Brain pericyte (primary cell): ENCODE measurements around the gene C2orf80.
"Not testable (repeated sequence)": the region's sequence is repeated elsewhere in the genome, so short reads cannot be mapped to it uniquely, and the experiment has no call there.

Experiments used
- DNase-seq: peaks from one replicate; pipeline ENCODE4 v3.0.0-alpha.2; 2012; ENCODE audit warnings: low read depth, low spot score

C2orf80 gene

DNA sequence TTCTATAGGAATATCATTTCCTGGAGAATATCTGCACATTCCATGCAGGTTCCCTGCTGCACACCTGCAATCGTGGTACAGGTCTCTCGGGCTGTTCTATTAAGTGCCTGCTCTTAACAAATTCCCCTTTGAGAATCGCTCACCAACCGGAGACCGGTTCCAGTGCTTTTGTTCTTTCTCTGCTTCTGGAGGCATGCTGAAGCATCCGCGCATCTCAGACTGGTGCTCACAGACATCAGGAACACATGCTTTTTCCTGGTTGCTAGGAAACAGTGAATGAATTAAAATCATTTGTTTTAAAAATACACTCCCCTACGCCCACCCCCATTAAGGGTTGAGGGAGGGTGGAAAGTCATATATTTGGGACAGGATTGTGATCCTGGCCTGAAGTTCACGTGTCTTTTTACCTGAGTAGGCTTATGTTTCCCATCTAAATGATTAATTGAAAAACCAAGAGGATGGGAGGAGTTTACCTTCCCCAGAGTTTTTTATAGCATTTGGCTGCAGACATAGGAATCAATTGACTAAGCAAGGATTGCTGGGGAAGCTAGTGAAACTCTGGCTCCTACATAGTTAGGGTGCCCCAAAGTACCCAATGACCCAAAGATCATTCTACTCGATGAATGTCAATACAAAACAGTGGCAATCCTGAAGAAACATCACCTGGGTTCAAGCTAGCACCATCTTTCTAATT, at the start of gene C2orf80:
Gene C2orf80 (minus strand): TSS at position 221 of the 694 bp plus-strand sequence. CDS start 3,044 bp downstream, outside the sequence.
- DNase-seq: no peak

DNA sequence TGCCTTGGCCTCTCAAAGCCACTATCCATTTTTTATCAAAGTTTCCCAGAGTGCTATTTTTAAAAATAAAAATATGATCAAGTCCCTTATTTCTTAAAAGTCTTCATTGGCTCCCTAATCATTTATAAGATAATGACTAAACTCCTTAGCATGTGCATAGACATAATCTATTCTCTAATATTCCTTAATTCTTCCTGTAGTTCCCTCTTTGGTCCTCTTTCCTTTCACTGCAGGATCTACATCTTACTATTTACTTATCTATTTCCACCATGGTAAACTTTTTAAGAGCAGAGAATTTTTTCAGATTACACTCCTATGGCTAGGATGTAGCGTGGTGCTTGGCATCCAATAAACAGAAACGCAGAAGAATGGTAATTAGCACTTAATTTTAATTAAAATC, 46.0 kb upstream of the C2orf80 start:
- DNase-seq: no peak

DNA sequence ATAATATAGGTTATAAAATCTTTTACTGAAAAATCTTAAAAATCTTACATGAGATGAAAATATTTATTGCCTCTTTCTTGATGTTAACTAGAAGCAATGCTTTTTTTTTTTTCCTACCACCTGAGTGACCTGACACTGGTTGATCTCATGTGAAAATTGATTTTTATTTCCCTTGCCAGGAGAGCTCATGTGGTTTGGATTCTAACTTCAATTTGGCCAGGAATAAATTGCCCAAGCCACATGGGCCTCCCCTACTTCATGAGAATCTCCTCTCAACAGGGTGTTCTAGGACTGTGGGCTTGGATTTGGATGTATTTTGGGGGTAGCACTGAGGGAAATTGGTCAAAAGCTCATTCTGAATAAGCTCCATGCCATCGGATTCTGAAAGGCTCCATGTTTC, 45.0 kb upstream of the C2orf80 start:
- no peak for DNase-seq

DNA sequence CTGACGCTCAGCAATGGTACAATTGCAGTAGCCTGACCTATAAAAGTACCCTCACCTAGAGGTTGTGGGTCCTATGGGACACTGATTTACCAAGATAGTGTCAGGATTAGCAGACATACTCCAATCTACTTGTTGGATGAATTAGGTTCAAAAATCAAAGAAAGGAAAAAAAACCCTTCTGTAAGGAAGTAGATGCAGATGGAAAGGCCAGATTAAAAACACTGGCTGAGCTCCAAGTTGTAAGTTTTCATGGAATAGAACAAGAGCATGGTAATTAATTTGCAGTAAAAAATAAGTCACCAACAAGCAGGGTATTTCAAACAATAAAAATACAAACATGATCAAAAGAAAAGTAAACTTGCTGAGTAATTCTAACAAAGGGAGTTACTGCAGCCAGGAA, 38.6 kb upstream of the C2orf80 start:
- DNase-seq: no peak

DNA sequence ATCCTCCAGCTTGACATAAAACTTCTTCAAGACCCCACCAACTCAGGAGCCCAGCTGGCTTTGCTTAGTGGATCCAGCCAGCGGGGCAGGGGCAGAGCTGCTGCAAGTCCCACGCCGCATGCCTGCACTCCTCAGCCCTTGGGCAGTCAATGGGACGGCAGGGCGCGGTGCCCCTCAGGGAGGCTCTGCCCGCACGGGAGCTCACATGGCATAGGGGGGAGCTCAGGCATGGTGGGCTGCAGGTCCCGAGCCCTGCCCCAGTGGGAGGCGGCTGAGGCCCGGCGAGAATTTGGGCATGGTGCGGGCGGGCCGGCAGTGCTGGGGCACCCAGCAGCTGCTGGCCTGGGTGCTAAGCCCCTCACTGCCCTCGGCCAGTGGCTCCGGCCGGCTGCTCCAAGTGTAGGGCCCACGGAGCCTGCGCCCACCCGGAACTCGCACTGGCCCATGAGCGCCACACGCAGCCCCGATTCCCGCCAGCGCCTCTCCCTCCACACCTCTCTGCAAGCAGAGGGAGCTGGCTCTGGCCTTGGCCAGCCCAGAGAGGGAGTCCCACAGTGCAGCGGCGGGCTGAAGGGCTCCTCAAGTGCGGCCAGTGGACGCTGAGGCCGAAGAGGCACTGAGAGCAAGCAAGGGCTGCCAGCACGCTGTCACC, 37.9 kb upstream of the C2orf80 start:
- DNase-seq: no peak

DNA sequence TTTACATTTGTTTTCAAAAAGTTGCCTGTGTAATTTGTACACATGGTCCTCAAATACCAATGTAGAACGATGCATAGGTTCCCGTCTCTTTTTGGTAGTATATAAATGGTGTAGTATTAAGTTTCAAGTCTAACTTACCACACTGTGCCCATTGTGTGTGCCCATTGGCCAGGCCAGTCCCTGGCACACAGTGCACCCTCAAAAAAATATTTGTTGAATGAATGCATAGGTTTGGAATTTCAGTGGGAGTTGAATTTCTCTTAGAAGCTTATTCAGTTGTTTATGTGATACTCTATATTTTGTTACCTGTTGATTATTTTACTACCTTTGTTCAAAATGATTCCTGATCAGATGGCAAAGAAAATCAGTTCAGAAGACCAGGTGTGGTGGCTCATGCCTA, 35.0 kb upstream of the C2orf80 start:
- no peak for DNase-seq

DNA sequence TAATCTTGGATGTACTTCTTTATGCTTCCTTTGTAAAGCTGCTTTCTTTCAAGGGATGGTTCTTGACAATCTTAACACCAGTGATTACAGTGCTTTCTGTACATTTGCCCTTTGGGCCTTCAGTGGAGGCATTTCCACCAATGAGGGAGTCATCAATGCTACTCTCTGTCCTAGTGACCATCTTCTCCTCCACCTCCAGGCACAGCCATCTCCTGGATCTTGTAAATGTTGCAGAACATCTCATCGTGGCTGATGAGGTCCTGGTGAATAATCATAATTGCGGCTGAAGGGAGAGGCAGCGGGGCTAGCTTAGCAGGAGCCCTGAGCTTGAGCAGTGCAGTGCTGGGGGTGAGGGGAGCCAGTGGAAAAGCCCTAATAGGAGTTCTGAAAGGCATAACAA, 32.5 kb upstream of the C2orf80 start:
- no peak for DNase-seq

DNA sequence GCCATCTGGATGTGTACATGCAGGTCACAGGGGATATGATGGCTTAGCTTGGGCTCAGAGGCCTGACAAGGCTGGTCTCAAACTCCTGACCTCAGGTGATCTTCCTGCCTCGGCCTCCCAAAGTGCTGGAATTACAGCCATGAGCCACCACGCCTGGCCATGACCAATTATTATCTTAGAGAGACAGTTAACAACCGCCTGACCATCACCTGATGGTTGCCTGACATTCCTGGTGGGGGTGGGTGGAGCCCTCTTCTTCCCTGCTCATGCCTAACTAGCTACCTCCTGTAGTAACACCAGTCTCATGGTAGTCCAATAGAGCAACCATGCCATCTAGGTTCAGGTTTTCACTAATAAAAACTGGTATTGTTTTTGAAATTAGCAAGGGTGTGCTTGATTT, 32.0 kb upstream of the C2orf80 start:
- DNase-seq: not testable (repeated sequence)

DNA sequence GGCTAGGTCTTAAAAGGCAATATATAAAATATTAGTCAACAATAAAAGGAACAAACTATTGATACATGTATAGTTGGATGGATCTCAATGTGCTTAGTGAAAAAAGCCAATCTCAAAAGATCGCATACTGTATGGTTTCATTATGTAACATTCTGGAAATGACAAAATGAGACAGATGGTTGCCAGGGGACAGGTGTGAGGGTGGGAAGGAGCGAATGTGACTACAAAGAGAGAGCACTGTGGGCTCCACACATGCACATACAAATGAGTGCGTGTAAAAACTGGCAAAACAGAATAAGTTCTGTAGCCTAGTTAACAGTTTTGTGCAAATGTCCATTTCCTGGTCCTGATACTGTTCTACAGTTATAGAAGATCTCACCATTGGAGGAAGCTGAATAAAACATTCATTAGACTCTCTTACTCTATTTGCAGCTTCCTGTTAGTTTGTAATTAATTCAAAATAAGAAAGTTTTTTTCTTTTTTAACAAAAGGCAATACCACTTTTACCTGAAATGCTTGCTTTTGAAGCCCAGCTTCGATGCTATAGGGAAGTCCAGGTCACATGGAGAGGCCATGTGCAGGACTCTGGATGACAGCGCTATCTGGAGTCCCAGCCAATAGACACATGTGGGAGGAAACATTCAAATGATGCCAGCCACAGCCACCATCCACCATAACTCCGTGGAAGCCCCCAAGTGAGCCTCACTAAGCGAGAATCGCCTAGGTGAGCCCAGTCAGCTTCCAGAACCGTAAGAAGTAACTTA, 21.0 kb upstream of the C2orf80 start:
- no peak for DNase-seq

DNA sequence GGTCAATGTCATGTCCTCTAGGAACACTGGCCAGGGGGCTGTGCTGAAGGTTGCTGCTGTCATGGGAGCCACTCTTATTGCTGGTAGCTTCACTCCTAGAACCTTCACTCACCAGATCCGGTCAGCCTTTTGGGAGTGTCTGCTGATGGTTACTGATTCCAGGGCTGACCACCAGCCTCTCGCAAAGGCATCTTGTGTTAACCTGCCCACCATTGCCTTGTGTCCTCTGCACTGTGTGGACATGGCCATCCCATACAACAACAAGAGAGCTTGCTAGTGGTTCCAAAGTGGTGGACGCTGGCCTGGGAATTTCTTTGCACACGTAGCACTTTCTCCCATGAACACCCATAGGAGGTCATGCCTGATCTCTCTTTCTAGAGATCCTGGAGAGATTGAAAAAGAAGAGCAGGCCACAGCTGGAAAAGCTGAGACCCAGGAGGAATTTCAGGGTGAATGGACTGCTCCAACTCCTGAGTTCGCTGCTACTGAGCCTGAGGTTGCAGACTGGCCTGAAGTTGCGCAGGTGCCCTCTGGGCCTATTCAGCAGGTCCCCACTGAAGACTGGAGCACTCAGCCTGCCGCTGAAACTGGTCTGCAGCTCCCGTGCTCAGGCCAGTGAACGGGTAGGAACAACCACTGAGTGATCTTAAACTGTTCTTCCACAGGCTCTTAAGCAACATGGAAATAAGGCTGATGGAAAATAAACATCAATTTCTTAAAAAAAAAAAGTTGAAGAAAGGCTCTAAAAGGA, 18.7 kb upstream of the C2orf80 start:
- no peak for DNase-seq

DNA sequence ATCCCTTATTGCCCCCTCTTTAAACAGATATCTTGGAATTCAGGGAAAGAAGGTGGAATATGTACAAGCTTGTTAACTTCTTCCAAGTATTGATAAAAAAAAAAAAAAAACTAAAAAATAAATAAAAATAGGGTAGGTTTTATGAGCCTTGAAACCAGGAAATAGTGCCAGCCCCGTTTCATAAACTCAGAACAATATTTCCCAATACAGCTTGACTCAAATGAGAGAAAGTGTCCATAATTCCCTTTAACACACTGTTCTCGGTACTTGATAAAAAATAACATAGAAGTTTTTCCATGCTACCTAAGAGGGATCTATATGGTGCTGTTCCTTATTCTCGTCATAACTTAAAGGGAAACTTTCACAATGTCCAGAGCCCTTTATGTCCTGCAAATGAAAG, 17.9 kb upstream of the C2orf80 start:
- no peak for DNase-seq

DNA sequence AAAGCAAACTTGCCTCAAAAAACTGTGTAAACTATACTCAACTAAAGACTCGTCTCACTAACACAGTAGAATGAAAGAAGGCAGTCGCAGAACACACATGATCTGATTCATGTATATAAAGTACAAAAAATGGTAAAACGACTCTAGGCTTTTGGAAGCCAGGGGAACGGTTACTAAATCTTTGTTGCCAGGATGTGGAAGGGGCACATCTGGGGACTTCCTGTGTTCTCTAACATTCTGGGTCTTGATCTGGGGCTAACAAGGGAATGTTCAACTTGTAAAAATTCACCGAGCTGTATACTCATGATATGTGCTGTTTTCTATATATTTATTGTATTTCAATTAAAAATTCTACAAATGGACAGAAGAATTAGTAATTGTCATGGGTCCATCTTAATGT, 14.3 kb upstream of the C2orf80 start:
- no peak for DNase-seq

DNA sequence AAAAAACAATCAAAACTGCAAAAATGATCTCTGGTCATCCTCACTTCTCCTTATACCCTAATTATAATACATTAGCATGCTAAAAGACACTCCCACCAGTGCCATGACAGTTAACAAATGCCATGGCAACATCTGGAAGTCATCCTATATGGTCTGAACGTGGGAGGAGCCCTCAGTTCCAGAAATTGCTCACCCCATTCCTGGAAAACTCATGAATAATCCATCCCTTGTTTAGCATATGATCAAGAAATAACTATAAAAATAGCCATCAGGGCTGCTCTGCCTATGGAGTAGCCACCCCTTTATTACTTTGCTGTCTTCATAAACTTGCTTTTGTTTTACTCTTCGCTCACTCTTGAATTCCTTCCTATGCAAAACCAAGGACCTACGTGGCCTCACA, 5.7 kb upstream of the C2orf80 start:
- DNase-seq: no peak

DNA sequence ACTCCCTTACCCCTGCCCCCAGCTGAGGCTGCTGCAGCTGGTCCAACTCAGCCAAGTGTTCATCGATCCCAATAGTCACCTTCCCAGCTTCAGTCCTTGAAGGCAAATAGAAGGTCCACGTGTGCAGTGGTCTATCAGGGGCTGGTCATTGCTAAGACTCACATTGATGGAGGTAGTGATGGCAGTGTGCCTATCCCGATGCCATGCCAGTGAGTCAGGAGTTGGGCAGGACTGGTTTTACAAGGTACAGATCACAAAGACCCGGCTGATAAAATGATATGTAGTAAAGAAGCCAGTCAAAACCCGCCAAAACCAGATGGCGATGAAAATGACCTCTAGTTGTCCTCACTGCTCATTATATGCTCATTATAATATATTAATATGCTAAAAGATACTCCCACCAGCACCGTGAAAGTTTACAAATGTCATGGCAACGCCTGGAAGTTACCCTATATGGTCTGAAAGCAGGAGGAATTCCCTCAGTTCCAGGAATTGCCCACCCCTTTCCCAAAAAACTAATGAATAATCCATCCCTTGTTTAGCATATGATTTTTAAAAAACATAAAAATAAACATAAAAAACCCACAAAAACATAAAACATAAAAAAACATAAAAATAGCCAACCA, 2.9 kb upstream of the C2orf80 start:
- DNase-seq: no peak

DNA sequence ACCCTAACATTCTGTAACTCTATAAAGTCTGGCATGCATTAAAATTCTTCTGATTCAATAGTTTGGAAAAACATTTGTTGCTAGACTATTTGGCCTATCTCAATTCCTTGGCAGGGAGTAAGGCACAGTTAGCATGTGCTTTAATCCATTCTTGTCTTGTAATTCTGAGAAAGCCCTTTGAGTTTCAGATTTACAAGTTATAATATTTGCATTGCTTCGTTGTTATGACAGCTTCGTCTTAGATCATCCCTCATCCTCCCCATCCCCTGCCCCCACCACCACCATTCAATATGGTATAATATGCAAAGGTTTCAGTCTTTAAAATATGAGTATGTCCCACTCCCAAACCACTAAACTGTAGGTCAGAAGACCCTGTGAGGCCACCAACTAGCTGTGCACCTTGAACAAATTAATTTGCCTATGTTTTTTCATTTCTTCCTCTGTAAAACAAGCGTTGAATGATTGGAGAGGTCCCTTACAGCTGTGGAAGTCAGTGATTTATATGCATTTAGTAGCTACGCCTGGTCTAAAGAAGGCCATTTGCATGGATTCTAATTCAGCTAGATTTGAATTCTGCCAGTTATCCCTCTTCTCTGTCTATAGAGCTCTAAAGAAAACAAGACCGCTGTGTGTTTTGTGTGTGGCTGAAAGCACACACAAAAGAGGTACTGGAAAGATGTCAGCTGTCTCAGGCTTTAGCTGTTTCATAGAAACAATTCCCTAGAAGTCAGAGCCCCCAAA, 591 bp downstream of the C2orf80 start:
- no peak for DNase-seq

DNA sequence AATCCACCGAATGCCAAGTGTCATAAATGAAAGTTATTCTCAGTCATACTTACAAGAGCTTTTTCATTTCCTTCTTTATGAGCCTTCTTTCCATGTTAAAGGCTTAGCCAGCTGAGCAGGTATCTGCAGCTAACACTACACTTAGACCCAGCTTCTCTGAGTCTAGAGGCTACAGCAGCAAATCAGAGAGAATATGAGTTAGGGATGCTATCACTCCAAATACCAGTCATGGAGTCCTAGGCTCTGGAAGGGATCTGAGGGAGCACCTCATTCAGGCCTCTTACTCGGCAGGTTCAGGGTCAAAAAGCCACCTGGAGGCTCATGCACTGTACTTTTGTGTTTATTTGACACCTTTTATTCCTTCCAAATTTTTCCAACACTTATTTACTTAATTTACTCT, 2.9 kb downstream of the C2orf80 start:
- DNase-seq: no peak

DNA sequence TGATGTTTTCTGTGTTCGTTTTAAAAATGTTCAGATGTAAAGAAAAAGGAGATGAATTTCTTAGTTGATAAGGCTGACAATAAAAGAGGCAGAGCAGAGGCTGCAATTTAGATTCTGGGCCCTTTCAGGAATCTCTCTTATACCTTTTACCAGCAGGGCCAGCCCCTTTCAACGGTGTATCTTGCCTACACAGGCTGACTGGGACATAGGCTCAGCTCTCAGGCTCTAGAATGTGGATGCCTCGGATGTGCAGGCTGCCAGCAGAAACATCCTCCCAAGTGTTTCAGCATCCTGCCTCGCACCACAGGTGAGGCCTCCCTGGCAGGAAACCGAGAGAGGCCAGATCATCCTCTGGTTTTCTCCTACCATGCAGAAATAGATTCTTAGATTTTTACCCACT, 3.4 kb downstream of the C2orf80 start:
- no peak for DNase-seq

DNA sequence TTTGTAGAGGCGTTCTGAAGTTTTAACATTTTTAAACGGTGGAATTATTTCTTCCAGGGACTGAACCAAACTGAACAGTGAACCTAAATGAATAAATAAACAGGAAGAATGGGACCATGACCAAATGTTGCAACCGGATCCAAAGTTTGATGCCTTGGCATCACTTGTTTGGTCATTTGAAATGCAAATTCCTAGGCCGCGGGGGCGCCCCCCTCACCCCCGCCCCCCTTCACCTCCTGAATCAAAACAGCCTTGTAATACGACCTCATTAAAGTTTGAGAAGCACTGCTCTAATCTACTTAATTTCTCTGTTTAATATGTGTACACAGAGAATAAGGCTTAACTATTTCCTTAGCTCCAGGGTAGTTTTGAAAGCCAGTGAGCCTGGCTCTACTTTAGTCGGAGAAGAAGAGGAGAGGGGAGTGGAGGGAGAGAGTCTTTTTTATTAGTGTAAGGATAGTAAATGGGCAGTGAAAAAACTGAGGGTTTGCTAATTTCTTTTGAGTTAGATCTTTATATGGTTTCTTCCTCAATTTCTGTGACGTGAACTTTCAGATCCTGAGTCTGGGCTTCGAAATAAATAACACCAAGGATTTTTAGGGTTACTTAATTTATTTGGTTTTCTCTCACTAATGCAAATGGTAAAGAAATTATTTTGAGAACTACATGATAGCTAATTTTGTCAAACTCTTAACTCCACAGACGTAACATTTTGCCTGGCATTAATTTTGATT, 5.7 kb downstream of the C2orf80 start:
- DNase-seq: no peak

DNA sequence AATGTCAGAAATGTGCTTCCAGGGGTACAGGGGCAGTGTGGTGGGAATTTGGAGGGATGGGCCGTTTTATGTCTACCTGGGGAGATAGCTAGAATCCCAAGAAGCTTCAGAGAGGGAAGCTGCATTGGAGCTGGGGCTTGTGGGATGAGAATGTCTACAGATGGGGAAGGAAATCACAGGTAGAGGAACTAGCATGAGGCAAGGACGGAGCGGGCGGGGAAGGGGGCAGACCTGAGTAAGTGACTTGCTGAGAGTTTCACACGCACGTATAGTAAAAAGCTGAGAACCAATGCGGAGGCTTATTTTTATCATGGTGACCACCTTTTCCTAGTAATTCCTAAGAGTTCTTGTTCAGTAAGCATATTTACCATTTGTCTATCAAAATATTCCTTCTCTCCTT, 6.3 kb downstream of the C2orf80 start:
- no peak for DNase-seq

DNA sequence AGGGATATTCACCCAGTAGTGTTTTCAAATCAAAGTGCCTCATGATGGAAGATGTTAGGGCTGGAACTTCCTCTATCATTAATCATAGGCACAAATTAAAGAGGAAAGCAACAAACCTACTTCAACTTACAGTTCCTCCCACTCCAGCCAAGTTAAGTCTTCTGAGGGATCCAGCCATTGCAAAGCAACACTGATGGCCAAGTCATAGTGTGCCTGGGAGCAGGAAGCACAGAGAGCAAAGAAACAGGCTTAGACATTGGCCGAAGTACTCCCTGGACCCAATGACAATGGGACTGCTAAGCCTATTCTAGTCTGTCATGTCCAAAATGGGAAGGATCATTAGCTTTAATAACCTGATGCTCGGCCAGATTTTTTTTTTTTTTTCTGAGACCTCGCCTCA, 7.0 kb downstream of the C2orf80 start:
- DNase-seq: no peak
